IMR-90 (cell line): ENCODE measurements around the gene PMM2.

Experiments used
- BHLHE40 ChIP-seq: fragments of 150-350 bp; IDR thresholded peaks from 2 replicates; pipeline ENCODE4 v1.6.1; 2016; ENCODE audit warnings: mild to moderate bottlenecking, low read depth, low read length
- CEBPB ChIP-seq: IDR thresholded peaks from 2 replicates; pipeline ENCODE4 v1.6.1; 2012; ENCODE audit warnings: low read depth, low read length, improper control_type of control experiment
- CTCF ChIP-seq: conservative IDR thresholded peaks from 2 replicates; pipeline ENCODE4 v1.5.1; 2012; ENCODE audit warnings: mild to moderate bottlenecking, low read depth, low read length, improper control_type of control experiment
- ELK1 ChIP-seq: fragments of 150-350 bp; IDR thresholded peaks from 2 replicates; pipeline ENCODE4 v1.6.1; 2016; ENCODE audit warnings: low read depth, mild to moderate bottlenecking, low read length, moderate library complexity, borderline replicate concordance
- FOS ChIP-seq: fragments of 150-350 bp; IDR thresholded peaks from 2 replicates; pipeline ENCODE4 v1.6.1; 2016; ENCODE audit warnings: low read depth, low read length
- MAFK ChIP-seq: IDR thresholded peaks from 2 replicates; pipeline ENCODE4 v1.6.1; 2012; ENCODE audit warnings: low read depth, low read length, improper control_type of control experiment
- POLR2A ChIP-seq: IDR thresholded peaks from 2 replicates; pipeline ENCODE4 v1.6.1; 2012; ENCODE audit warnings: mild to moderate bottlenecking, low read depth, low read length
- RAD21 ChIP-seq: IDR thresholded peaks from 2 replicates; pipeline ENCODE4 v1.6.1; 2012; ENCODE audit warnings: low read length, improper control_type of control experiment
- RFX5 ChIP-seq: IDR thresholded peaks from 2 replicates; pipeline ENCODE4 v1.8.0; 2012; ENCODE audit warnings: low read depth, mild to moderate bottlenecking, low read length, moderate library complexity
- SMC3 ChIP-seq: fragments of 150-350 bp; IDR thresholded peaks from 2 replicates; pipeline ENCODE4 v1.6.1; 2016; ENCODE audit warnings: low read depth, mild to moderate bottlenecking, antibody characterized with exemption, low read length, moderate library complexity

GRCh38 chr16:8801701-8802100 is 4.1 kb downstream of the PMM2 start:
- TF ChIP-seq POLR2A (no peak), CTCF (no peak), SMC3 (no peak), RFX5 (no peak), BHLHE40 (no peak), CEBPB (no peak), ELK1 (no peak), FOS (no peak), MAFK (no peak), RAD21 (no peak)
